GM10248 (cell line): Measurements from ENCODE around the gene RAC3.

Experiments used
- CTCF ChIA-PET: fragments of 300-600 bp; sonication (Branson Sonifier 250); formaldehyde crosslinking; extraction: SDS; loops from one replicate; lab custom pipeline; 2021; ENCODE audit warnings: antibody characterized with exemption; lab: Yijun Ruan, JAX
- POLR2A ChIA-PET: fragments of 350-650 bp; sonication (Branson Sonifier 250); formaldehyde crosslinking; extraction: SDS; loops from one replicate; lab custom pipeline; 2020; ENCODE audit warnings: antibody characterized with exemption; lab: Yijun Ruan, JAX
- DNase-seq: peaks from one replicate; pipeline ENCODE4 v3.0.0; 2012; ENCODE audit errors: extremely low spot score
- TF ChIP-seq, protein P1 (sequence below): IDR thresholded peaks from 2 replicates; pipeline ENCODE4 v1.5.1; 2012; ENCODE audit warnings: mild to moderate bottlenecking, low read depth; ENCODE audit errors: extremely low read depth, missing control alignments, control extremely low read depth

RAC3 gene

DNA sequence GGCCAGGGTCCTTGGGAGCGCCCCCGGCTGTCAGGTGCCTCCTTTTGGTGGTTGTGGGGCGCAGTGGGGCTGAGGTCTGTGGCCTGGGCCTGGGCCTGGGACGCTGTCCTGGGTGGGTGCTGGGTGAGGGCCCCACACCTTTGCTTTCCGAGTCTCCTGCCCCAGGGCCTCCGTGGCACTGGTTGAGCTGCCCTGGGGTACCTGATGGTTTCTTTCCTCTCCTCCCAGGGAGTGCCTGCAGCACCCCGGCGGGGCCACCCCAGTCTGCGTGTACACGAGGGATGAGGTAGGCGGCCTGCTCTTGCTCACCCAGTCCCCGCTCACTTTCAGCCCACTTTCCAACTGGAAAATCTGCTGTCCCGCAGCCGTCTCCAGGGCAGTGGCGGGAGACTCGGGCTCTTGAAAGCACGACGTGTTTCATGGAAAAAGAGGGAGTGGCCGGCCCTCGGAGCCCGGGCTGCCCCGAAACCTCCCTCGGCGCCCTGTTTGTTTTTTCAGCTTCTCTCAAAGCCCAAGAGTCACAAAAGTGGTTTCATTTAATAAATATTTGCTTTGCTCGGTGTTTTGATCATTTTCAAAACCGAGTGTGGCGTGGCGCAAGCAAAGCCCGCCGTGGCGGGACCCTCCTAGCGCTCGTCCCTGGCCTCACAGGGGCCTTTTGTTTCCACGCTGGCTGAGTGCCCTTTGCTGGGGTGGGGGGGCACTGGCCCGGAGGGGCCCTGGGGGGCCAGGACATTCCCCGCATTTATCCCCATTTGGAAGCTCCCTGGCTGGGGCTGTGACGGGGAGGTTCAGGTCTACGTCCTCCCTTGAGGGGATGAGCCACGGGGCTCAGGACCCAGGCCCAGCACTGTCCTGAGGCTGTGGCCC lies 36.6 kb upstream of the RAC3 start:
- POLR2A ChIA-PET = no interaction called here
- CTCF ChIA-PET = interaction anchor here (0.9 to 1.2 kb wide), 2 partner anchors 34 to 35 kb away, joined by 3 read pairs; no protein-coding TSS in a partner anchor
- TF ChIP-seq, protein P1, sequence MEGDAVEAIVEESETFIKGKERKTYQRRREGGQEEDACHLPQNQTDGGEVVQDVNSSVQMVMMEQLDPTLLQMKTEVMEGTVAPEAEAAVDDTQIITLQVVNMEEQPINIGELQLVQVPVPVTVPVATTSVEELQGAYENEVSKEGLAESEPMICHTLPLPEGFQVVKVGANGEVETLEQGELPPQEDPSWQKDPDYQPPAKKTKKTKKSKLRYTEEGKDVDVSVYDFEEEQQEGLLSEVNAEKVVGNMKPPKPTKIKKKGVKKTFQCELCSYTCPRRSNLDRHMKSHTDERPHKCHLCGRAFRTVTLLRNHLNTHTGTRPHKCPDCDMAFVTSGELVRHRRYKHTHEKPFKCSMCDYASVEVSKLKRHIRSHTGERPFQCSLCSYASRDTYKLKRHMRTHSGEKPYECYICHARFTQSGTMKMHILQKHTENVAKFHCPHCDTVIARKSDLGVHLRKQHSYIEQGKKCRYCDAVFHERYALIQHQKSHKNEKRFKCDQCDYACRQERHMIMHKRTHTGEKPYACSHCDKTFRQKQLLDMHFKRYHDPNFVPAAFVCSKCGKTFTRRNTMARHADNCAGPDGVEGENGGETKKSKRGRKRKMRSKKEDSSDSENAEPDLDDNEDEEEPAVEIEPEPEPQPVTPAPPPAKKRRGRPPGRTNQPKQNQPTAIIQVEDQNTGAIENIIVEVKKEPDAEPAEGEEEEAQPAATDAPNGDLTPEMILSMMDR = no peak
- no peak for DNase-seq

GRCh38 chr17:81995463-81996231 lies 35.8 kb upstream of the RAC3 start:
- ChIA-PET POLR2A (no interaction called here), CTCF (interaction anchor here (0.9 to 1.2 kb wide), 2 partner anchors 33 to 36 kb away, joined by 3 read pairs; no protein-coding TSS in a partner anchor)
- TF ChIP-seq, protein P1 = no peak
- DNase-seq = no peak

DNA sequence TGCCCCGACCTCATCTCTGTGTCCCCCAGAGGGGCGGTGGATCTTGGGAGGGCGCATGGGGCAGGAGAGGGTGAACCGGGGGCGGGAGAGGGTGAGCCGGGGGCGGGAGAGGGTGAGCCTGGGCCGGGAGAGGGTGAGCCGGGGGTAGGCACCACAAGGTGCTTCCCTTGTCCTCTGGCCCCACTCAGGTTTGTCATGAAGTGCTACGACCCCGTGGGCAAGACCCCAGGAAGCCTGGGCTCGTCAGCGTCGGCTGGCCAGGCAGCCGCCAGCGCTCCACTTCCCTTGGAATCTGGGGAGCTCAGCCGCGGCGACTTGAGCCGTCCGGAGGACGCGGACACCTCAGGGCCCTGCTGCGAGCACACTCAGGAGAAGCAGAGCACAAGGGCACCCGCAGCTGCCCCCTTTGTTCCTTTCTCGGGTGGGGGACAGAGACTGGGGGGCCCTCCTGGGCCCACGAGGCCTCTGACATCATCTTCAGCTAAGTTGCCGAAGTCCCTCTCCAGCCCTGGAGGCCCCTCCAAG lies 35.2 kb upstream of the RAC3 start:
- TF ChIP-seq, protein P1 = no peak
- no peak for DNase-seq
- ChIA-PET CTCF (interaction anchor here (0.8 to 1.7 kb wide), 2 partner anchors 24 to 34 kb away, joined by 3 to 5 read pairs; no protein-coding TSS in a partner anchor), POLR2A (interaction anchor here (0.5 kb wide), 1 partner anchor 26 kb away, joined by 3 read pairs; no protein-coding TSS in a partner anchor)

DNA sequence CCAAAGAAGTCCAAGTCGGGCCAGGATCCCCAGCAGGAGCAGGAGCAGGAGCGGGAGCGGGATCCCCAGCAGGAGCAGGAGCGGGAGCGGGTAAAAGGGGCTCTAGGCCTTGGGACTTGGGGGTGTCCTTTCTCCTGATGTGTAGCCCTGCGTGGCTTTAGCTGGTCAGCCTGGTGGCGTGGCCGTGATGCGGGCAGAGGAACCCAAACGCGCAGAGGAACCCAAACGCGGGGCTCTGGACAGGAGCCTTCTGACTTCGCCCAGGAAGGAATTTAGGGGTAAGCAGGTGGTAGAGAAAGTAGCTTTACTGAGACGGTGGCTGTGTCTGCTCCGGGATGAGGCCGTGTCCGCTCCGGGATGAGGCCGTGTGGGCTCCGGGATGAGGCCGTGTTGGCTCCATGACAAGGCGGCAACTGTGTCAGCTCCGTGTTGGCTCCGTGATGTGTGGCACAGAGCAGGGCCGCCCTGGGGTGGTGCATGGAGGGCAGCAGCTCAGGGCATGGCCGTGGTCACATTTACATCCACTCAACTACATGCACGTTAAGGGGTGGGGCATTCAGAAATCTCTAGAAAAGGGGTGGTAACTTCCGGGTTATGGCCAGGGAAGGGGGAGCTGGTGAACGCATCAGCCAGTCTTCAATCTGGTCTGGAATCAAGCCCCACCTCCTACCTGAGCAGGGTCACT lies 34.6 kb upstream of the RAC3 start:
- POLR2A ChIA-PET = interaction anchor here (0.5 to 0.6 kb wide), 2 partner anchors 27 to 61 kb away, joined by 3 to 4 read pairs; no protein-coding TSS in a partner anchor
- CTCF ChIA-PET = interaction anchor here (0.8 to 1.7 kb wide), 2 partner anchors 24 to 34 kb away, joined by 3 to 5 read pairs; no protein-coding TSS in a partner anchor
- DNase-seq = no peak
- TF ChIP-seq, protein P1 = no peak

- POLR2A ChIA-PET = no interaction called here
- CTCF ChIA-PET = interaction anchor here (1.1 kb wide), 1 partner anchor 22 kb away, joined by 4 read pairs; no protein-coding TSS in a partner anchor
These were observed 33.3 kb upstream of the RAC3 start for GRCh38 chr17:81998212-81998611.

More at GRCh38 chr17:81998212-81998611, 33.3 kb upstream of the RAC3 start:
- no peak for DNase-seq
- TF ChIP-seq, protein P1 = no peak
